Glomerular endothelial cell (primary cell): ENCODE data around the gene RYR3. TPM values are rescaled to one million over a fixed set of nuclear protein-coding genes. Genes with fewer than 3 reads are reported as not detected.

ENCODE experiments used
- DNase-seq: peaks from one replicate; pipeline ENCODE4 v3.0.0-alpha.2; 2011; ENCODE audit warnings: low read depth, low spot score; ENCODE audit errors: extremely low read depth
- total RNA-seq: library from RNA; depleted of rRNA; stranded (reverse); fragments of >200 nt; gene quantifications from 2 replicates; pipeline ENCODE4 v1.2.3, GENCODE V29; 2015

RYR3 gene
- total RNA-seq, 1 donor from 2014 or later: not detected

- DNase-seq: no peak
These were observed 189.8 kb downstream of the RYR3 start for GRCh38 chr15:33500432-33501195.

DNA sequence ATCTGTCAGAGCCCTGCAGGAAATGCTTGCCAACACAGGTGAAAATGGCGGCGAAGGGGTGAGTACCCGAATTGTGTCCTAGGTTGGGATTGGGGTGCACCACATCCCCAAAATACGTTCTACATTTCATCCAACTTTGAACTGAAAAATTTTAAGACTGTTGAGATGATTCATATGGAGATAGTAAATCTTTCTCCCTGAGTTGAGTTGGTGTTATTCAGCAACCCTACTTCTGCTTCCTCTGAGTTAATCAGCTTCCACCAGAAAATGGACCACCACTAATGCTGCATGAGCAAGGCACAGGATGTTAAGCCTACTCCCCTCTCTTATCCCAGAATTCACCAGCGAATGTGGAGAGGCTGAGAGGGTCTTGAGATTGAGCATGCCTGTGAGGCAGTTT lies 192.9 kb downstream of the RYR3 start:
- DNase-seq: no peak

DNA sequence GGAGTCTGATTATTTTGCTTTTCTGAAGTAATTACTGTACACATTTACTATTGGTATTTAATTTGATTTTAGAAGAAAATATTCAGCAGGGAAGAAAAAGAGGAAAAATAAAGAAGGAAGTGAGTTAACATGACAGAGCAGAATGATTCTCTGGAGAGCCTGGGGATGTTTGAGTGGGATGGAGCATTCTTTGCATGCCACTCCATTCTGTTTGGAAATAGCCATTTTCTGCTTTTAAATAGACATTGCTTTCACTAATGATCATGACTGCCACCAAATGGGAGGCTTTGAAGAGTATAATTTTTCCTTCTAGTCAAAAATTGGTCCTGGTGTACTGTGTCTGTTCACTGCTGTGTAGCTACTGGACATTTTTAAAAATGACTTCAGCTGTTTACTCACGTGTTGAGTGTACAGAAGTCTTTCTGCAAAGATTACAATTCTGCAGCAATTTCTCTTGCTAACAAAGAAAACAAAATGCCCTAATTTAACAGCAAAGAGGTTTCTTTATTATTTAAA lies 196.1 kb downstream of the RYR3 start:
- no peak for DNase-seq

DNA sequence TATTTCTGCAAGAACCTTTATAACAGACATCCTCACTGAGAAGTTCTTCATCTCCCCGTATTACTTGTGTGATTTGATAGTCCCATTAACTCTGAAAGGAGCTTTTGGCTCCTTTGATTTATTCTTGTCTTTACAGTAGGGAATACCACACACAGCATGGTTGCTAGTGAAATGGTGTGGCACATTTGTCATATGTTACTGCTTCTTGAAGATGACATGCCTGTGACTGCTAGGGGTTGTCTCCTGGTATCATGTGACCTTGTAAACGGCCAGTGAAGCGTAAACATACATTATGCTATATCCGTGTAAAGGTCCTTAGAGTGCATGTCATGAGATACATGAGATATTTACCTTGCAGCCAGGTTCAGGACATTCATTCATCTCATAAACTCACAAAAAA lies 197.9 kb downstream of the RYR3 start:
- no peak for DNase-seq

GRCh38 chr15:33515121-33515520 lies 204.4 kb downstream of the RYR3 start:
- no peak for DNase-seq

DNA sequence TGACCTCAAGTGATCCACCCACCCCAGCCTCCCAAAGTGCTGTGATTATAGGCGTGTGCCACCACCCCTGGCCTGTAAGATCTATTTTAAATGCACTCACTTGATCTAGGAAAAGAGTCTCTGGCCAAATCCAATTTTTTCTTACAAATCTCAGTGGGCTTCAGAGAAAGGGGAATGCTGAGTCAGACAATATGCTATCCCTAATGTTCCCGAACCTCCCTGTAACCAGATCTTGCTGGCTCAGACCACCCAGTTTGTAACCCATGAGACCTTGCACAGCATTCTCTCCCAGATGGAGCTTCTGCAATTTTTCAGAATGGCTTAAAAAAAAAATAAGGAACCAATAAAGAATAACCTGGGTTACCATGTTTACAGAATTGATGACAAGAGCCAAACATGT lies 205.8 kb downstream of the RYR3 start:
- DNase-seq: no peak

DNA sequence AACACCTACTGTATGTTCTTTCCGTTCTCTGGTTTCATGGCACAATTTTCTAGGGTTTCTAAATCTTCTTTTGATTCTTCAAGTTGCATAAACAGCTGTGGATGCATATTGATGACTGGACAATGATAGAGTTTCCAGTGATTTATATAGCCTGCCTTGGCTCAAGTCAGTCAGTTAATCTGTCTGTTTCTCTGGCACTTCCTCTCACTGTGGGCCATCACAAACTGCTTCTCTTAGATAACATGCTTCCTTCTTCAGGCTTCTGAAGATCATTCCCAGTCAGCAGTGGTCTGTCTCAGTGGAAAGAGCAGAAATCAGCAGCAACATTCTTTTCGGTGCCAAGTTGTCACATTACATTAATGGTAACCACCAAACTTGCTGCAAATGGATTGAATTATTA lies 207.2 kb downstream of the RYR3 start:
- no peak for DNase-seq

DNA sequence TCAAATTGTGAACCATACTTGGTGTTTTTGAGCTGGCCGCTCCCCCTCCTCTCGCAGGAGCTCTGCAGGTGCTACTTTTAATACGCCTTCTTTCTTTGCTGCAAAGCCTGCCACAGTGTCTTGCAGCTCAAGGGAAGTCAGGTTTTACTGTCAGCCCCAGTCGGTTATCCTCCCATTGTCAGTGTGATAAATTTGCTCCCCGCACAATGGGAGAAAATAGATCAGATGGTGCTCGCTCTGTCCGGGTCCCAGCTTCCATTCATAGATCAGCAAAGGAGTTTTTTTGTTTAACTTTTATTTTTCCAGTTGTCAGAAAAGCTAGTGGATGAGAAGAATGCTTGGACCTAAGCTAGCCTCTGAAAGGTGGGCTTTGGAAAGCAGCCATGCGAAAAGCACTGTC lies 207.7 kb downstream of the RYR3 start:
- DNase-seq: no peak

GRCh38 chr15:33524274-33524673 lies 213.5 kb downstream of the RYR3 start:
- no peak for DNase-seq

- no peak for DNase-seq
These were observed 215.8 kb downstream of the RYR3 start for GRCh38 chr15:33526532-33526931.

GRCh38 chr15:33533197-33533596 lies 222.4 kb downstream of the RYR3 start:
- no peak for DNase-seq

DNA sequence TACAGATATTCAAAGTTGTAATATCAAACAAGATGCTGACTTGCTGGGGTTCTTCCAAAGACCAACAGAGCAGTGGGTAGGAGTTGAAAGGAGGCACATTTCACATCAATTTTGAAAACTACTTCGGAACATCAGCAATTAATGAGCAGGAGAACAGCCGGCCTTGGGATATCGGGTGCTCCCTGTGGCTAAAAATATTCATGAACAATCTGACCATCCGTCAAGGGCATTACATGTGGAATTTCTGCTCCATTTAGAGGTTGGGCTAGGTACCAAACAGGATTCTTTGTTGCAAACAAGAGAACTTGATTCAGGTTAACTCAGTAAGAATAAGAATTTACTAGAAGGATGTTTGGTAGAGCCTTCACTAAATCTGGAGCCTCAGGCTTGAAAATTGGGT lies 223.9 kb downstream of the RYR3 start:
- no peak for DNase-seq

DNA sequence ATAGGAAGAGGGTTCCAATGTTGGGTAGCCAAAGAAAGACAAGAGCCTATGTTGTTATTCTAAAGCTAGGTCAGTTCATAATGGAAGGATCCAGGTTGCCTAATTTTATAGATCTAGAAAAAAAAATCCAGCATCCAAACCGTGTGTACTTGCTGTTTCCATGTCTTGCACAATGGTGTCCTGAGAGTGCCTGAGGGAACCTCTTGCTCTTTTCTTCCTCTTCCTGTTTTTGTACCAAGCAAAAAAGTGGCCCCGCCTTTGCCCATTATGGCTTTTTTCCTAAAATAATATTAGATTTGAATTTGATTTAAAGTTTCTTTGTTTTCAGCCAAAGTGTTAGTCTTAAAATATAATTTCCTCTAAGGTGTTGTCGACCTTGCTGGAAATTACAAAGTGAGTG lies 224.4 kb downstream of the RYR3 start:
- DNase-seq: no peak

DNA sequence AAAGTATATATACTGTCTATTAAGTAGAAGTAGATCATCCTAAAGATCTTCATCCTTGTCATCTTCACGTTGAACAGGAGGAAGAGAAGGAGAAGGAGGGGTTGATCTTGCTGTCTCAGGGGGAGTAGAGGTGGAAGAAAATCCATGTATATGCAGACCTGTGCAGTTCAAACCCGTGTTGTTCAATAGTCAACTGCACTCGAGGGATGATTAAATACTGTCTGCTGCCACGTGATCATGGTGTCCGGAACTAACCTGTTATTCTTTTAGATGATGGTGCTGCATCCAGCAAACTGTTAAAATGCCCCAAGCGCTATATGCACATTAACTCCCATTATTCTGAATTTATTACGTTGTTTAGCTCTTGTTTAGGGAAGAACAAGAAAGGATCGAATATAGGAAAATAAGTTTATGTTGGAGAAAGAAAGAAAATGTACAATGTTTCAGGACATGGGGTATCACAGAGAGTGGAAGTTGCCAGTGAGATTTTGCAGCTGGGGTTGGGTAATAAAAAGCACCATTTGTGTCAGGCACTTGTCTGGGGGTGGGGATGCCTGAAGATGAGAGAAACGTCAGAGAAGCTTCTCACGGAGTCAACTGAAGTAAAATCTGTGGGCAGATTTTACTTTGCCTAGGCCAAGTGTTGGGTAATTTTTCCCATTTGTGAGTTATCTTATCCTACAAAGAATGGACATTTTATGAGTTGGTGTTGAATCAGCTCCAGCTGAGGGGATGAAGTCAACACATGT lies 229.2 kb downstream of the RYR3 start:
- DNase-seq: no peak

DNA sequence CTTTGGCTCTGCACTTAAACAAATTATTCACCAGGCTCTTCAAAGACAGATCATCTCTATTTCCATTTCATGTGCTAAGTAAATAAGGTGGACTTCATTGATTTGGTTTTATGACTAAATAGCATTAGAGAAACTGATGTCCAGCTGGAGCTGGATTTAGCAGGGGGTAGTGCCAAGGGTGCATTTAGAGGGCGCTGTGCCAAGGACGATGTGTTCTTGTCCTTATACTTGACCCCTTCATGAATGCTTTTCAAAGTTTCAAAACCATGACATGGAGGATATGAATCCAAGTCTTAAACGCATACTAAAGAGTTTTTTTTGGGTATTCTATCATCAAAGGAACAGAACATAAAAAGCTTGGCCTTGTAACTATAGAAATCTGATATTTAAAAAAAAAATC lies 233.2 kb downstream of the RYR3 start:
- DNase-seq: no peak

GRCh38 chr15:33545866-33546265 lies 235.1 kb downstream of the RYR3 start:
- DNase-seq: no peak

- no peak for DNase-seq
These were observed 237.1 kb downstream of the RYR3 start for GRCh38 chr15:33547876-33548275.

- DNase-seq: no peak
These were observed 241.1 kb downstream of the RYR3 start for GRCh38 chr15:33551860-33552259.

GRCh38 chr15:33553157-33553556 lies 242.4 kb downstream of the RYR3 start:
- no peak for DNase-seq

DNA sequence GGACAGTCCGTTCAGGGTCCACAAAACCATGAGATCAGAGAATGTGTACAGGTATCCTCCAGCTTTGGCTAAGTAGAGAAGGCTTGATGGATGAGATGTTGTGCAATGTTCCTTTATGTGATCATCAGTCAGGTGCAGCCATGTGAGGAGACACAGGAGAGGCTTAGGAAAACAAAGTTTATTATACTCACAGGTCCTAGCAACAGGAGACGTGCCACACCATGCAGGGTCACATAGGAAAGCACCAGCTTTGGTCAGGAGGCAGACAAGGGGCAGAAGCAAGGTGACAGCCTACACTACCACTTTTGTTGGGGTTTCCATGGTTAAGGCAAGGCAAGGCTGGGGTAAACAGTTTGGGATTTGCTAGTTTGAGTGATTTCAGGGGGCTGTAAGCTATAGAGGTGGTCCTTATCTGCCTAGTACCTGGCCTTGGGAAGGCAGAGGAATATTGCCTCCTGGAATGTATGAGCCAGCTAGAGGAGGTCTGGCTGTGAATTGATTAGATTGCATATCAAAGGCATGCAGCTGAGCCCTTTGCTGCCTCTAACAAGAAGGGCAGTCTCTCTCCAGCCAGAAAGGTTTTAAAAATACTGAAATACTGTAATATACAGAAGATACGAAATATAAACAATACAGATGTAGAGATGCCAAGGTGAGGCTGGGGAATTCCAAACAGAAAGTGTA lies 248.6 kb downstream of the RYR3 start:
- DNase-seq: no peak

DNA sequence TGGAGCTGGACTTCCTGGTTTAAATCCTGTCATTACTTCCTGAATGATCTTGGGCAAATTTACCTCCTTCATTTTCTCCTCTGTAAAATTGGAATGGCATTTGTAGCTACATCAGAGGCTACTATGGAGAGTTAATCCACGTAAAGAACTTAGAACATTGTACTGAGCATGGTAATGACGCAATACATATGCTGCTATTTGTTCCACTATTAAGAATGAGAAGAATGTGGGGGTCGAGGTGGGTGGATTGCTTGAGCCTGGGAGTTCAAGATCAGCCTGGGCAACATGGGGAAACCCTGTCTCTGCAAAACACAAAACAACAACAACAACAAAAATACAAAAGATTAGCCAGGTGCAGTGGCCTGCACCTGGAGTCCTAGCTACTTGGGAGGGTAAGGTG lies 250.6 kb downstream of the RYR3 start:
- no peak for DNase-seq

- DNase-seq: no peak
These were observed 251.2 kb downstream of the RYR3 start for GRCh38 chr15:33561967-33562366.
